HepG2 (cell line): ENCODE measurements around the gene TSSK6. TPM values are rescaled to one million over a fixed set of nuclear protein-coding genes. Genes with fewer than 3 reads are reported as not detected.

Experiments used
- ATAC-seq: fragments of 200-7000 bp; cut with Tn5 transposase; 3 replicates; pipeline ENCODE4 v1.9.1; 2020; ENCODE audit warnings: mild to moderate bottlenecking, moderate library complexity
- BruUV-seq: library from RNA; stranded (reverse); fragments of 400-500 nt; replicated peaks from 2 replicates; lab custom pipeline; 2021; lab: Mats Ljungman, UMichigan
- CTCF ChIA-PET: fragments of 300-600 bp; formaldehyde crosslinking; extraction: SDS; loops from one replicate; lab custom pipeline; 2021; ENCODE audit warnings: low total read pairs, inconsistent platforms, low intra/inter-chr PET ratio; lab: Yijun Ruan, JAX
- POLR2A ChIA-PET: fragments of 350-600 bp; sonication (Branson Sonifier 250); formaldehyde crosslinking; loops from one replicate; lab custom pipeline; 2020; ENCODE audit warnings: antibody characterized with exemption, inconsistent platforms; lab: Yijun Ruan, JAX
- DNase-seq: peaks from one replicate; pipeline ENCODE4 v3.0.0-alpha.2; 2015; ENCODE audit warnings: low spot score
- FAIRE-seq: peaks from 3 replicates; lab custom pipeline; 2011; peaks lifted over from hg19 to GRCh38; lab: Jason Lieb, UNC
- H2AFZ ChIP-seq: one replicate; pipeline ENCODE4 v1.6.1; 2011; ENCODE audit warnings: low read length, inconsistent platforms
- H3K27ac ChIP-seq: fragments of 300-600 bp; 3 replicates; pipeline ENCODE4 v1.8.0; 2011; ENCODE audit warnings: mixed run types, mild to moderate bottlenecking, mixed read lengths, low read length, inconsistent platforms; ENCODE audit not compliant: insufficient read depth; ENCODE audit errors: extremely low read length
- H3K27me3 ChIP-seq, 2 experiments: fragments of 200-600 bp in 1 of 2; 2 replicates in 1 of 2; 3 replicates in 1 of 2; pipeline versions ENCODE4 v1.6.0 to v1.8.0; 2011; ENCODE audit warnings: low read length in 2 of 2, mild to moderate bottlenecking in 2 of 2, moderate library complexity in 2 of 2, inconsistent platforms in 1 of 2; ENCODE audit not compliant: insufficient read depth in 2 of 2, control insufficient read depth in 1 of 2
- H3K36me3 ChIP-seq, 2 experiments: fragments of 200-600 bp in 1 of 2; replicated peaks in 1 of 2; 2 replicates in 1 of 2; 3 replicates in 1 of 2; pipeline versions ENCODE4 v1.5.1 to v1.8.0; 2011; ENCODE audit warnings: low read length in 2 of 2, inconsistent platforms in 1 of 2; ENCODE audit not compliant: insufficient read depth in 2 of 2, control insufficient read depth in 1 of 2
- H3K4me1 ChIP-seq: 2 replicates; pipeline ENCODE4 v1.5.1; 2012; ENCODE audit warnings: low read length, inconsistent platforms; ENCODE audit not compliant: insufficient read depth
- H3K4me2 ChIP-seq: 2 replicates; pipeline ENCODE4 v1.6.0; 2011; ENCODE audit warnings: low read depth, low read length, inconsistent platforms
- H3K4me3 ChIP-seq, 3 experiments: fragments of 200-600 bp in 1 of 3; sonication (generic), shearing (Covaris generic) in 1 of 3; replicated peaks in 1 of 3; 2 replicates each; pipeline ENCODE4 v1.5.1; 2011 to 2016; ENCODE audit warnings: low read length in 3 of 3, inconsistent platforms in 2 of 3, low read depth in 2 of 3, mild to moderate bottlenecking in 2 of 3, control low read depth in 1 of 3, mixed read lengths in 1 of 3; ENCODE audit not compliant: insufficient read depth in 1 of 3
- H3K79me2 ChIP-seq: one replicate; pipeline ENCODE4 v1.6.1; 2011; ENCODE audit warnings: low read length, inconsistent platforms; ENCODE audit not compliant: insufficient read depth
- H3K9ac ChIP-seq: 2 replicates; pipeline ENCODE4 v1.6.0; 2011; ENCODE audit warnings: mild to moderate bottlenecking, low read depth, low read length, inconsistent platforms; ENCODE audit not compliant: insufficient read depth
- H3K9me3 ChIP-seq: 2 replicates; pipeline ENCODE4 v1.5.1; 2012; ENCODE audit warnings: mild to moderate bottlenecking, low read length
- H4K20me1 ChIP-seq: 2 replicates; pipeline ENCODE4 v1.6.0; 2011; ENCODE audit warnings: inconsistent platforms, mild to moderate bottlenecking, low read length, moderate library complexity; ENCODE audit not compliant: insufficient read depth
- GATA4 ChIP-seq: sonication (generic); IDR thresholded peaks from 2 replicates; pipeline ENCODE4 v1.6.1; 2016; ENCODE audit warnings: antibody characterized with exemption, low read depth, borderline replicate concordance
- GFI1 ChIP-seq: sonication (generic); formaldehyde crosslinking; IDR thresholded peaks from 2 replicates; pipeline ENCODE4 v1.5.0; 2020; ENCODE audit warnings: missing genetic modification reagents, mild to moderate bottlenecking, borderline replicate concordance
- ISL2 ChIP-seq: sonication (generic); formaldehyde crosslinking; IDR thresholded peaks from 2 replicates; pipeline ENCODE4 v1.5.0; 2020; ENCODE audit warnings: missing genetic modification reagents
- KDM3A ChIP-seq: IDR thresholded peaks from 2 replicates; pipeline ENCODE4 v1.6.1; 2018; ENCODE audit warnings: low read depth, missing compliant biosample characterization
- KLF16 ChIP-seq, 2 experiments: sonication (generic) in 1 of 2; formaldehyde crosslinking in 1 of 2; IDR thresholded peaks; 2 replicates each; pipeline versions ENCODE4 v1.6.1 to v1.8.0; 2016 to 2023; ENCODE audit warnings: missing genetic modification reagents in 2 of 2, missing compliant biosample characterization in 1 of 2
- MEF2D ChIP-seq: sonication (generic); formaldehyde crosslinking; IDR thresholded peaks from 2 replicates; pipeline ENCODE4 v1.5.1; 2020; ENCODE audit warnings: mild to moderate bottlenecking, missing genetic modification reagents
- MZF1 ChIP-seq: sonication (generic); formaldehyde crosslinking; IDR thresholded peaks from 2 replicates; pipeline ENCODE4 v1.8.1; 2023; ENCODE audit warnings: mild to moderate bottlenecking, missing genetic modification reagents, borderline replicate concordance
- NCOA1 ChIP-seq: sonication (generic); formaldehyde crosslinking; IDR thresholded peaks from 2 replicates; pipeline ENCODE4 v1.9.0; 2021; ENCODE audit warnings: missing genetic modification reagents
- NFIC ChIP-seq: IDR thresholded peaks from 2 replicates; pipeline ENCODE4 v1.6.1; 2012; ENCODE audit warnings: mild to moderate bottlenecking, low read length, inconsistent platforms
- REXO4 ChIP-seq: sonication (generic); formaldehyde crosslinking; IDR thresholded peaks from 2 replicates; pipeline ENCODE4 v1.8.0; 2022; ENCODE audit warnings: missing genetic modification reagents, mild to moderate bottlenecking, borderline replicate concordance
- ZFAT ChIP-seq: sonication (generic); formaldehyde crosslinking; conservative IDR thresholded peaks from 2 replicates; pipeline ENCODE4 v1.8.1; 2023; ENCODE audit warnings: missing genetic modification reagents, inconsistent platforms
- ZNF234 ChIP-seq: sonication (generic); formaldehyde crosslinking; conservative IDR thresholded peaks from 2 replicates; pipeline ENCODE4 v1.5.1; 2020; ENCODE audit warnings: mild to moderate bottlenecking, missing genetic modification reagents
- ZNF44 ChIP-seq: sonication (generic); formaldehyde crosslinking; IDR thresholded peaks from 2 replicates; pipeline ENCODE4 v1.5.1; 2020; ENCODE audit warnings: mild to moderate bottlenecking, missing genetic modification reagents
- ZNF7 ChIP-seq: IDR thresholded peaks from 2 replicates; pipeline ENCODE4 v1.6.1; 2016; ENCODE audit warnings: missing biosample characterization, missing genetic modification reagents
- ZNF720 ChIP-seq: sonication (generic); formaldehyde crosslinking; IDR thresholded peaks from 2 replicates; pipeline ENCODE4 v1.4.0; 2020; ENCODE audit warnings: missing genetic modification reagents
- WGBS: methylation state at CpG from one replicate; pipeline ENCODE4 v1.1.6; 2017; ENCODE audit warnings: low lambda C conversion rate; 5-methylcytosine and 5-hydroxymethylcytosine counted together
- in situ Hi-C: cut with HindIII; loops from 2 replicates; pipeline ENCODE4 v1.10.0; 2017; ENCODE audit warnings: low pct_unique_long_range_greater_than_20kb; ENCODE audit not compliant: extremely low pct_ligation_motif_present
- intact Hi-C: fragments of 100-400 bp; cut with micrococcal nuclease; formaldehyde crosslinking; loops from one replicate; pipeline ENCODE4 v1.10.0; 2022; ENCODE audit not compliant: unreplicated experiment
- polyA plus RNA-seq, 8 experiments: library from polyadenylated mRNA; depleted of rRNA in 3 of 8; stranded (reverse) in 7 of 8; unstranded in 1 of 8; fragments of >200 nt; fragmentation: Illumina TruSeq in 4 of 8; extraction: Trizol in 4 of 8; gene quantifications; 2 replicates each; pipeline versions ENCODE4 v1.2.1 to v1.2.3, GENCODE V29; 2011 to 2016; ENCODE audit warnings: low read depth in 4 of 8, missing spikeins in 1 of 8, mixed read lengths in 1 of 8; ENCODE audit not compliant: insufficient read depth in 1 of 8
- total RNA-seq, 5 experiments: library from RNA; depleted of rRNA; stranded (reverse); fragments of >200 nt; fragmentation: Illumina TruSeq; extraction: Trizol; gene quantifications; 2 replicates each; pipeline ENCODE4 v1.2.3, GENCODE V29; 2016; ENCODE audit warnings: low read depth in 1 of 5
- TF ChIP-seq, protein P1 (sequence below): sonication (generic); formaldehyde crosslinking; IDR thresholded peaks from 2 replicates; pipeline ENCODE4 v1.8.0; 2022; ENCODE audit warnings: mild to moderate bottlenecking, missing genetic modification reagents
- TF ChIP-seq, protein P2 (sequence below): sonication (generic); formaldehyde crosslinking; IDR thresholded peaks from 2 replicates; pipeline ENCODE4 v1.5.1; 2020; ENCODE audit warnings: mild to moderate bottlenecking, moderate library complexity, missing genetic modification reagents

The TSSK6 gene
- total and polyA plus RNA-seq, 2 of the 13 experiments (the other 11 are each of a cell fraction or from before 2014, with no cell fraction given): 0.71 to 1.2 TPM

DNA sequence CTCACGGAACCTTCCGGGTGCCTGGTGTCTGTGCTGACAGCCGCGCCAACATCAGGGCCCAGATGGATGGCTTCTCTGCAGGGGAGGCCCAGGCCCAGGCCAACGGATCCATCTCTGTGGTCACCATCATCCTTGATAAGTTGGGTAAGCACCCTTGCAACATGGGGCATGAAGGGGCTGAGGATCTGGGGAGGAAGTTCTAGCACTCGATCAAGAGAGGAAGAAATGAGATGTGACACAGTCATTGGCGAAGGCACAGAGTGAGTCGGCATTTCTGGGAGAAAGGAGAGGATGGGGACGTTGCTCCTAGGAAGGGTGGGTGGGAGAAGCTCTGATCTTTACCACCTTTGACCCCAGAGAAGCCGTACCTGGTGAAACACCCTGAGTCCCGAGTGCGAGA lies 27.2 kb upstream of the TSSK6 start:
- Histone ChIP-seq H3K4me2 (no peak overlapping the region), H4K20me1 (no peaks in the 10 kb centered on the region), H3K9me3 (no peaks in the 10 kb centered on the region), H3K9ac (no peak overlapping the region), H3K27ac (no peak overlapping the region), H3K36me3 (no peaks in the 10 kb centered on the region), H3K4me1 (0 out of 2 replicates have a peak, but pooled peaks cover 5% of the 10 kb centered on the region), H2AFZ (no peak overlapping the region), H3K79me2 (no peaks in the 10 kb centered on the region), H3K27me3 (peaks cover 4 to 25% of the 10 kb centered on the region in 2 experiments; a peak in 3 of 5 replicates), H3K4me3 (no peak overlapping the region)
- BruUV-seq: no TSS peak
- in situ Hi-C loops (loop anchor here (25.0 kb wide), 1 partner anchor 420 kb away; no protein-coding TSS in a partner anchor), intact Hi-C loops (no loop called here)
- FAIRE-seq (no peak), ATAC-seq (no peak), DNase-seq (no peak)
- TF ChIP-seq KDM3A (no peak), NFIC (no peak), GFI1 (CRISPR knock-in tag) (no peak), ZNF44 (CRISPR knock-in tag) (no peak), ZNF720 (CRISPR knock-in tag) (no peak), ZNF234 (CRISPR knock-in tag) (no peak), ZFAT (CRISPR knock-in tag) (no peak), ZNF7 (CRISPR knock-in tag) (no peak), NCOA1 (CRISPR knock-in tag) (no peak), GATA4 (no peak), ISL2 (no peak)
- CTCF ChIA-PET: no interaction called here
- POLR2A ChIA-PET: no interaction called here
- WGBS: 35% methylated on average over 8 of the region's 12 CpGs

DNA sequence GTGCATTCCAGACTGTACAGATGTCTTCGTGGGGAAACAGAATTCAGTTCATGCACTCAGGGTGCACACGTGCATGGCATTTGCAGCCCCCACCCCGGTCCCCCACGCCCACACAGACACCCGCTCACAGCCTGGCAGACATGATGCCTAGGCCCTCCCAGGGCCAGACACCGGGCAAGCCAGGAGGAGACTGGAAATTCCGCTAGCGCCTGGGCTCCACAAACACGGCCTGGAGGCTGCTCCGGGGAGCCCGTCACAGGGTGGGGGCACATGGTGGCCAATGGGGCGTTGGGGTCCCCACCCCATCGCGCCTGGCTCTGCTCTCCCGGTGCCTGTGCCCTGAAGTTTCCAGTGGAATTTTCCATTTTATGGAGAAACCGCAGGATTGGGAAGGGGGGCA lies 26.3 kb upstream of the TSSK6 start:
- 0 out of 2 replicates have a peak, but pooled peaks cover 5% of the 10 kb centered on the region for H3K4me1 ChIP-seq
- H3K36me3 ChIP-seq: no peaks in the 10 kb centered on the region
- H2AFZ ChIP-seq: no peak overlapping the region
- ATAC-seq (no peak), FAIRE-seq (no peak), DNase-seq (no peak)
- H3K4me2 ChIP-seq: no peak overlapping the region
- H3K79me2 ChIP-seq: no peaks in the 10 kb centered on the region
- no peak overlapping the region for H3K4me3 ChIP-seq
- H4K20me1 ChIP-seq: no peaks in the 10 kb centered on the region
- H3K27me3 ChIP-seq: peaks cover 2 to 16% of the 10 kb centered on the region in 2 experiments; a peak in 2 of 5 replicates
- 36% methylated on average over 2 of the region's 16 CpGs for WGBS
- intact Hi-C loops (no loop called here), in situ Hi-C loops (loop anchor here (25.0 kb wide), 1 partner anchor 421 kb away; no protein-coding TSS in a partner anchor)
- H3K27ac ChIP-seq: no peak overlapping the region
- H3K9ac ChIP-seq: no peak overlapping the region
- no peaks in the 10 kb centered on the region for H3K9me3 ChIP-seq
- no TSS peak for BruUV-seq
- ChIA-PET CTCF (no interaction called here), POLR2A (no interaction called here)
- no peak for TF ChIP-seq REXO4 (CRISPR knock-in tag)
- no peak for TF ChIP-seq KLF16 (CRISPR knock-in tag; IDR thresholded peaks at IDR 0.05)
- TF ChIP-seq, protein P1, sequence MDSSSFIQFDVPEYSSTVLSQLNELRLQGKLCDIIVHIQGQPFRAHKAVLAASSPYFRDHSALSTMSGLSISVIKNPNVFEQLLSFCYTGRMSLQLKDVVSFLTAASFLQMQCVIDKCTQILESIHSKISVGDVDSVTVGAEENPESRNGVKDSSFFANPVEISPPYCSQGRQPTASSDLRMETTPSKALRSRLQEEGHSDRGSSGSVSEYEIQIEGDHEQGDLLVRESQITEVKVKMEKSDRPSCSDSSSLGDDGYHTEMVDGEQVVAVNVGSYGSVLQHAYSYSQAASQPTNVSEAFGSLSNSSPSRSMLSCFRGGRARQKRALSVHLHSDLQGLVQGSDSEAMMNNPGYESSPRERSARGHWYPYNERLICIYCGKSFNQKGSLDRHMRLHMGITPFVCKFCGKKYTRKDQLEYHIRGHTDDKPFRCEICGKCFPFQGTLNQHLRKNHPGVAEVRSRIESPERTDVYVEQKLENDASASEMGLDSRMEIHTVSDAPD: no peak
- TF ChIP-seq, protein P2, sequence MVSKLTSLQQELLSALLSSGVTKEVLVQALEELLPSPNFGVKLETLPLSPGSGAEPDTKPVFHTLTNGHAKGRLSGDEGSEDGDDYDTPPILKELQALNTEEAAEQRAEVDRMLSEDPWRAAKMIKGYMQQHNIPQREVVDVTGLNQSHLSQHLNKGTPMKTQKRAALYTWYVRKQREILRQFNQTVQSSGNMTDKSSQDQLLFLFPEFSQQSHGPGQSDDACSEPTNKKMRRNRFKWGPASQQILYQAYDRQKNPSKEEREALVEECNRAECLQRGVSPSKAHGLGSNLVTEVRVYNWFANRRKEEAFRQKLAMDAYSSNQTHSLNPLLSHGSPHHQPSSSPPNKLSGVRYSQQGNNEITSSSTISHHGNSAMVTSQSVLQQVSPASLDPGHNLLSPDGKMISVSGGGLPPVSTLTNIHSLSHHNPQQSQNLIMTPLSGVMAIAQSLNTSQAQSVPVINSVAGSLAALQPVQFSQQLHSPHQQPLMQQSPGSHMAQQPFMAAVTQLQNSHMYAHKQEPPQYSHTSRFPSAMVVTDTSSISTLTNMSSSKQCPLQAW: no peak
- no peak for TF ChIP-seq MZF1 (CRISPR knock-in tag)
- no peak for TF ChIP-seq MEF2D (CRISPR knock-in tag)
